Stimulated activated CD8-positive, alpha-beta memory T cell treated with anti-CD3 and anti-CD28 coated beads, Interleukin-12 subunit alpha, Interleukin-12 subunit beta, amount 100 ng/mL, for 1 hour (primary cell): ENCODE measurements around the gene PYURF.

Source experiments
- DNase-seq: peaks from one replicate; pipeline ENCODE4 v3.0.0-alpha.2; 2020; ENCODE audit warnings: low read depth

The PYURF gene, protein sequence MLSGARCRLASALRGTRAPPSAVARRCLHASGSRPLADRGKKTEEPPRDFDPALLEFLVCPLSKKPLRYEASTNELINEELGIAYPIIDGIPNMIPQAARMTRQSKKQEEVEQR

DNA sequence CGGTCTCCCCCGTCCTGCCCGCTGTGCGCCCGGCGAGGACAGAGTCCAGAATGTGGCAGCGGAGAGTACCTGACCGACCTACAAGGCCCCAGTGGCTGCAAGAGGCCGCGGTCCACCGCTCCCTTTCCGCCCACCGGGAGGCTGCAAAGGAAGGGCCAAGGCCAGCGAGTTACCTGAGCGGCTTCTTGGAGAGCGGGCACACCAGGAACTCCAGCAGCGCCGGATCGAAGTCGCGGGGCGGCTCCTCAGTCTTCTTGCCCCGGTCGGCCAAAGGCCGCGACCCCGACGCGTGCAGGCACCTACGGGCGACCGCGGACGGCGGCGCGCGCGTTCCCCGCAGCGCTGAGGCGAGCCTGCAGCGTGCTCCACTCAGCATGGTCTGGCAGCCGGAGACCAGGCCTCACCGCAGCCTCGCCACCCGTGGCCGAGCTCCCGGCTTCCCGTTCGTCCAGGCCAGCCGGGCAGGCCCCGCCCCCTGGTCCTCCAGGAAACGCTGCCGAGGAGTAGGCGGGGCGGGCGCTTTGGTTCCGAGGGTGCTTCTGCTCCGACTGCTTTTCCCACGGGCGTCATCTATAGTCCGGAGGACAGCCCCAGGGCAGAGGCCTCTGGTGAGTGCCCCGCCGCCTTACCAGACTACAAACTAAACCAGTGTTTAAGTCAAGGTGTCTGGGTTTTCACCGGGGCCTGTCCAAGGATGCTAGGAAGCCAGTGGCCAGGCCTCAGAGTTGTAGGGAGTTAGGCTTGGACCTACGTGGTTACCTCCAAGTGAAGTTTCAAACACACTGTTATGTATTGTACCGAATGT is at the start of gene PYURF:
Gene PYURF (minus strand): TSS at position 452 of the 805 bp plus-strand sequence. CDS start 76 bp downstream, at position 376.
- DNase-seq, result peak; percentile 59

DNA sequence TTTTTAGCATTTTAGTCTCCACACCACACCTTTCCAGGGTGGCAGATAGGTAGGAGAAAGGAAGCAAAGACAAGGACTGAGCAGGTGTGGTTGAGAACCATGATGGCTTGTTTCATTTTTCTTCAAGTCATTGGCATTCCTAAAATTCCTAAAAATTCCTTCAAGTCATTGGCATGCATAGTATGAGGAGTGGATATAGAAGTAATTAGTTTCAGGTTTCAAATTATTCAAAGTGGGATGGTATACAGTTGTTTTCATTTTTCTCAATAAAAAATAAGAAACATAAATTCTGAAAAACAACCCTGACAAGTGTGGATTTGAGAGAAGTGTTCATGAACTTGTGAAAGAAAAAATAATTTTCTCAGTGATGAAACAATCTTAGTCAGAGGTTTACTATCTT is 46.4 kb upstream of the PYURF start:
- no peak for DNase-seq

- DNase-seq, result no peak
These were observed 44.0 kb upstream of the PYURF start for GRCh38 chr4:88567591-88567990.

GRCh38 chr4:88549815-88550214 is 26.2 kb upstream of the PYURF start:
- no peak for DNase-seq

DNA sequence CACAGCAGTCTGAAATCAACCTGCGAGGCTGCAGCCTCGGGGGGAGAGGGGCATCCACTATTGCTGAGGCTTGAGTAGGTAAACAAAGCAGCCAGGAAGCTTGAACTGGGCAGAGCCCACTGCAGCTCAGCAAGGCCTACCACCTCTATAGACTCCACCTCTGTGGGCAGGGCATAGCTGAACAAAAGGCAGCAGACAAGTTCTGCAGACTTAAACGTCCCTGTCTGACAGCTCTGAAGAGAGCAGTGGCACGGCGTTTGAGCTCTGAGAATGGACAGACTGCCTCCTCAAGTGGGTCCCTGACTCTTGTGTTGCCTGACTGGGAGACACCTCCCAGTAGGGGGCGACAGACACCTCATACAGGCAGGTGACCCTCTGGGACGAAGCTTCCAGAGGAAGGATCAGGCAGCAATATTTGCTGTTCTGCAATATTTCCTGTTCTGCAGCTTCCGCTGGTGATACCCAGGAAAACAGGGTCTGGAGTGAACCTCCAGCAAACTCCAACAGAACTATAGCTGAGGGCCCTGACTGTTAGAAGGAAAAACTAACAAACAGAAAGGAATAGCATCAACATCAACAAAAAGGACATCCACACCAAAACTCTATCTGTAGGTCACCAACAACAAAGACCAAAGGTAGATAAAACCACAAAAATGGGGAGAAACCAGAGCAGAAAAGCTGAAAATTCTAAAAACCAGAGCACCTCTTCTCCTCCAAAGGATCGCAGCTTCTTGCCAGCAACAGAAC is 15.9 kb upstream of the PYURF start:
- DNase-seq, result peak; percentile 60

DNA sequence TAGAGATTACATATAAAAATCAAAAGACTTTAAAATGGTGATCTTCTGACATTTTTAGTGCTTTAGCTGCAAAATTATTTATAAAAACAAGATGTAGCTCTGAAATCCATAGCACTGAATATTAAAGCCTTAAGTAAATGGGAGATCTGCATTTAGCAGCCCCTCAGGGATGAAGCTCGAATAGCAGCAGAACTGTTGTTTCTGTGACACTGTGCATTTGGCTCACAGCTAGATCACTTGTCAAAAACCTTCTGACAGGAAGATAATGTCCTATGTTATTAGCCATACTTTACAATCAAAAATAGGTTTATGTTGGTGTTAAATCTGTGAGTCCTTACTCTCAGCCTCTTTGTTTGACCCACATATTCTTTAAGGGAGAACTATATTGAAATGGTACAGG is 14.1 kb upstream of the PYURF start:
- DNase-seq, result no peak

DNA sequence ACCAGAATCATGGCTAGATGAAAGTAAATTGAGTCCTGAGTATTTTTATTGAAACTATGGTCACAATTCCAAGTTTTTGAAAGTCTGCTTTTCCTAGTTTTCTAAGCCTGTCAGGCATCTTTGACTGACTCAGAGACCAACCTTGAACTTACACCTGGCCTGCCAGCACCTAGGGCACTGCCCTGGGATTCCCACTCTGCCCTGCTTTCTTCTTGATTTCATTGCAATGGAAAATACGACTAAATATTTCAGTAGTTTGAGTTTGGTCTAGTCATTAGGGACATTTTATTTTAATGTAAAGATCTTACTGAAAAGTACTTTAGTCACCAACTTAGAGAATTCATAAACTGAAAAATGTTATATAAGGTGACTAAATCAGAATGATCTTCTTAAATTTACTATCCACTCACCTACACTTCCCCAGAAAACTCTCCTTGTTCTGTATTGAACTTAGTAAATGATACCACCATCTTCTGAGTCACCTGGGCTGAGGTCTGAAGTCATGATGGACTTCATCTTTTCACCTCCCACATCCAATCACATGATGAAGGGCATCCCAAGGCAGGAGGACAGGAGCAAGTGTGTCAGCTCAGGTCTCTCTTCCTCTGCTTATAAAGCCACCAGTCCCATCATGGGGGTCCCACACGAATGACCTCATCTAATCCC is 11.6 kb upstream of the PYURF start:
- DNase-seq, result no peak

- DNase-seq, result no peak
These were observed 10.6 kb upstream of the PYURF start for GRCh38 chr4:88533937-88534750.

GRCh38 chr4:88533088-88533790 is 9.7 kb upstream of the PYURF start:
- DNase-seq, result no peak

- no peak for DNase-seq
These were observed 8.0 kb upstream of the PYURF start for GRCh38 chr4:88531549-88531948.

DNA sequence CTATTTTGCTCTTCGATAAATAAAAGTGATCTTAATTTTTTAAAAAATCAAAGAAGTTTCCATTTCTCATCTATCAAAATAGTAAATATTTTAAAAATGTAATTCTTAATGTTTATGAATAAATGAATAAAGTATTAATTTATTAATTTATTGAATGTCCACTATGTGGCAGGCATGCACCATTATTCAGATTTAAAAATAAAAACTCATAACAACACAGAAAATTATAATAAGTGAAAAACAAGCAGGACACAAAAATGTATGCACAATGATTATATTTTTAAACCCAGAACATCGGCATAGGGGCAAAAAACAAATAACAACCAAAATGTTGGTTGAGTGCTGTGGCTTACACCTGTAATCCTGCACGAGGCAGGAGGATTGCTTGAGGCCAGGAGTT is 5.3 kb upstream of the PYURF start:
- DNase-seq, result no peak

GRCh38 chr4:88527787-88528186 is 4.2 kb upstream of the PYURF start:
- DNase-seq, result no peak

- no peak for DNase-seq
These were observed 2.7 kb upstream of the PYURF start for GRCh38 chr4:88526221-88526815.

DNA sequence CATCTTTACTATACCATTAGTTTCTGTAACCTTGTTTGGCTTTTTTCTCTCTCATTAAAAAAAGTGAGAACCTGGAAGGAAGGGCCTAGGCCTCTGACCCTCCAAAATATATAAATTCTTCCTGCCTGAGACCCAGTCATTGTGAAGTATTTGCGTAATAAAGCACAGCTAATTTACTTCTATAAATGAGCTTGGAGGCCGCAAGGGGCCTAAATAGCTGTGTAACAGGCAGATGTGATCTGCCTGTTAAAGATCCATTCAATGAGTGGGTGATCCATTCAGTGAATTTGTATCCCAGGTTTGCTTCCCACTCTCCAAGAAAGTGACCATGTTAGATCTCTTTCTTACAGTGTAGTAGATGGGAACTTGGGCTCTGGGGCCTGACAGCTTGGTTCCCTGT is 595 bp upstream of the PYURF start:
- DNase-seq, result no peak

- DNase-seq, result no peak
These were observed 763 bp downstream of the PYURF start for GRCh38 chr4:88522702-88523324.

- DNase-seq, result no peak
These were observed 4.7 kb downstream of the PYURF start for GRCh38 chr4:88518911-88519310.

GRCh38 chr4:88517825-88518224 is 5.8 kb downstream of the PYURF start:
- no peak for DNase-seq

GRCh38 chr4:88516746-88517145 is 6.8 kb downstream of the PYURF start:
- no peak for DNase-seq

DNA sequence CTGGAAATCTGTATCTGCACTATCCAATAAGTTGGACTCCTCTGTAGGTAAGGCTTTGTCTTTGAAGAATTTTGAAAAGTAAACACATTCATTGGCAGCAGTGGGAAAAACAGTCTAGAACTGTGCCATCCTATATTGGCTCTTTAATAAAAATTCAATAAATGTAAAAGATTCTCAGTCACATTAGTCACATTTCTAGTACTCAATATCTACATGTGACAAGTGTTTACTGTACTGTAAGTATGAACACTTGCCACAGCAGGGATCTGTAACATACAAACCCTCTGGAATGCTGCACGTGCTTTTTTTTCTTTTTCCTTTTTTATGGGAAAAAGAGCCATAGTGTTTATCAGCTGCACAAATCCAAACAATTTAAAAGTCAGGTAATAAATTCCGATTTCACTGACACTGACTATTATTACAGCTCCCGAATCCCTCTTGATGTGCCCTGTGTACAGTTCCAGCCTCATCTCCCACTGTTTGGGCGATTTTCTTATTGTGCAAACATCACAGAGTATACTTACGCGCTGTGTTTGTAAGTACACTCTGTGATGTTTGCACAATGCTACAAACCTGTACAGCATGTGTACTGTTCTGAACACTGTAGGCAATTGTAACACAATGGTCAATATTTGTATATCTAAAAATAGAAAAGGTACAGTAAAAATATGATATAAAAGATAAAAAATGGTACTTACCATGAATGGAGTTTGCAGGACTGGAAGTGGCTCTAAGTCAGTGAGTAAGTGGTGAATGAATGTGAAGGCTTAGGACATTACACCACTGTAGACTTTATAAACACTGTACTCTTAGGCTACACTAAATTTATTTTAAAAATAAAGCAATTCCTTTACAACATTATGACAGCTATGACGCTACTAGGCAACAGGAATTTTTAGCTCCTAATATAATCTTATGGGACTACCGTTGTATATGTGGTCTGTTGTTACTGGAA is 8.7 kb downstream of the PYURF start:
- DNase-seq, result no peak
